Stimulated activated CD4-positive, alpha-beta T cell treated with anti-CD3 and anti-CD28 coated beads, Interleukin-4, amount 100 ng/mL, for 24 hours (primary cell): ENCODE measurements around the gene NPTN.

Experiments
- DNase-seq: peaks from one replicate; pipeline ENCODE4 v3.0.0-alpha.2; 2020

NPTN gene

DNA sequence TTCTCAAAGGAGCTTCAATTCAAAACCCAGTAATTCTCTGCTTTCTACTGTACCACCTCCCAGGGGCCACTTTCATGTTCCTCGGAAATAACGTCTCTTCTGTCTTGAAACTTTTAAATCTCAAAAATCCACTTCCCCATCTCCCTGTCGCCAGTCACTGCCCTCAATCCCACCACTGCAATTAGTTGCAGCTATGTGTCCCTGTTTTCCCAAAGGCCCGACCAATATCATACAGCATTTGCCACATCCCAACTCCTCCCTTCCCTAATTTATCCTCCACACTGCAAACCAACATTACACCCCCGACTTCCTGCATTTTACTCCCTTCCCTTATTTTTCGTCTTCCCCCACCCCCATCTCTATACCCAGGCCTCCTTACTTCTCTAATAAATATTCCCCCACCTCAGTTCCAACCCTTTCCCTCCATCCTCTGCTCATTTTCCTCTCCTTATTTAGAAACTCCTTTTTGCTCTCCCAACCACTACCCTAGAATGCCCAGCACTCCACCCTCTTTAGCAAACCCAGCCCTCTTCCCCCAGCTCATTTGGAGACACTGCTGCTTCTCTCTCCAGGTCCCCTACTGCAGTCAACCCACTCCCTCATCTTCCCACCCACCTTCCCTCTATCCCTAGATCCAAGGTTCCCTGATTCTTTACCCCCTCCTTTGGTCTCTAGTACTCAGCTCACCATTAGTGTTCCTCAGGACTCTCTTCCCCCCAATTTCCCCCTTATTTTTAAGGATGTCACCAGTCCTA is 1.1 kb downstream of the NPTN start:
- DNase-seq = peak; percentile 12

DNA sequence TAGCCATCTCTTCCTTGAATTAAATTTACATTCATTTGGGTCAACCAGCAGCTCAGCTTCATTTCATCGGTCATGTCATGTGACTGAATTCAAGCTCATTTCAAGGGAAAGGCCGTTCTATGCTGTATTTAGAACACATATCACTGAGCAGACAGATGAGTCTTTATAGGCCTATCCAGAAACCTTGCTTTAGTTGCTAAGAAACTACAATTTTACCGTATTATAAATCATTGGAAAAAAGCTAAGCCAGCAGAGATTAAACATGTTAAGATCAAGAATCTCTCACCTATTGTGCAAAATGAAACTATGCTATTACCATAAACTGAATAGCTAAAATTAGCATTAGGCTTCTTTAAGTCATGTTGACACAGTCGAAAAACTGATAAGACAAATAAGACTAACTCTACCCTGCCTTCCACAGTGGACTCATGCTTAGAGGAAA is 2.2 kb downstream of the NPTN start:
- DNase-seq = no peak

DNA sequence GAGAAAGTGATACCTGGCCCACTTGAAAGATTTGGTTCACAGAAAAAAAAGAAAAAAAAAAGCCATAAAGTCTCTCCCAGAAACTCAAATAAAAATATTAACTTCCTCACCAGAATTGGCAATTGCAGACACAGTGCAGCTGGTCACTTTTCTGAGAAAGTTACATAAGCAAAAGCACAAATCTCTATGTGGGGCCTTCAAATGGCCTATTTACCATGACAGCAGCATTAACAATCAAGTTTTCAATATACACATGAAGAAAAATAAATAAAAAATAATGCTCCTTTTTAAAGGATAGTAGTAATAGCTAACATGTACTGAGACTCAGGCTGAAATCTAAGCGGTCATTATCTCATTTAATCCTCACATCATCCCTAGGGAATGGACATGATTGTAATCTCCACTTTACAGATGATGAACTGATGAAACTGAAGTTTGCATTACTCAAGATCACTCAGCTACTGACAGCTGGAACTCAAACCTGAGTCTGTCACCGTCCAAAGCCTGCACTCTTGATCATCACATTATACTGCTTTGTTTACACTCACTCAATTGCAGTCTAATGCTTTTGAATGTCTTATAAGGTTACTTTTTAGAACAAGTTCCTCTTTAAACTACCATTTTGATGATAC is 3.3 kb downstream of the NPTN start:
- DNase-seq = no peak

DNA sequence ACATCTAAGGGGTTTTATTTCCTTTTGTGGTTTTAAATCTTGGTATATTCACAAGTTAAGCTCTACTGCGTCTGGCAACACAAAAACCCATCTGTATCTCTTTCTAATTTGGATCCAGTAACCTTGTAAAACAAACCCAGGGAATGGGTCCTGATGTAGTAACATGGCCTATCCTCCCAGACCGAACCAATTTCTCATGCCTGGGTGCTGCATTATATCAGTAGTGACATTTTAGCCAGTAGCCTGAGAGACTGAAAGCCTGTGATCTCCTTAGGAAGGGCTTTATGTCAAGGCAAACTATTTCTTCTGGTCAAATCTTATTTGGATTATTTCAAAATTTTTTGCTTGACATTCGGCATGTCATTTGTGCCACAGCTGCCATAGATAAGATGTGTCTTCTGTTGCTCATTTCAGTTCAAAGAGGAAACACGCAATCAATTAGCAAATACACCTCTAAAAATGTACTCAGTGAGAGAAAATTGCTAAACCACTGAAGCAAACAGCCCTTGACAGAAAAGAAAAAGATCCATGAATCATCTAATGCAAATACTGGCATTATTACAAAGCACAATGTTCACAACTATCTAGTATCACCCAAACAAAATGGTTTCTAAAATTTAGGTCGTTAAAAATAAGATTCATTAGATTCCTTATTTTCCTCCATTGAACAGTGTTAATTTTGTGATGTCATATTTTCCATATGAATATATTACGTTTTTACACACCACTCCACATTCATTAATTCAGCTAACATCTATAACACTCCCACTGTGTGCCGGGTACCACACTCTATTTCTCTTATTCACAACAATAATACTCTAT is 4.0 kb downstream of the NPTN start:
- no peak for DNase-seq

DNA sequence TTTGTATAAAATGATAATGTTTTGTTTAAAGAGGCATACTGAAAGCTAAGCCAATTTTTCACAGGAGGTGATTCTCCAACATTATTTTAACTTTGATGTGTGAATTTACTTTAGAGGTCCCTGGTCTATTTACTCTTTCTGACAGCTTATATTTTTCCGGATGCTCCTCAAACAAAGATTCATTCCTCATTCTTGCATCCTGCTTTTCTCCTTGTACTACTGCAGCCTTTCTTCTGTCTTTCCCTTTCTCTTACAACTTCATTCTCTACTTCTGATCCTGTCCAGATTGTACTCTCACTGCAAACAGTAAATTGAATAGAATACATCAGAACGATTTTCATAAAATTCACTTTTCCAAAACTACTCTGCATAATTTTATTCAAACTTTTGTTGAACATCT is 5.1 kb downstream of the NPTN start:
- no peak for DNase-seq

DNA sequence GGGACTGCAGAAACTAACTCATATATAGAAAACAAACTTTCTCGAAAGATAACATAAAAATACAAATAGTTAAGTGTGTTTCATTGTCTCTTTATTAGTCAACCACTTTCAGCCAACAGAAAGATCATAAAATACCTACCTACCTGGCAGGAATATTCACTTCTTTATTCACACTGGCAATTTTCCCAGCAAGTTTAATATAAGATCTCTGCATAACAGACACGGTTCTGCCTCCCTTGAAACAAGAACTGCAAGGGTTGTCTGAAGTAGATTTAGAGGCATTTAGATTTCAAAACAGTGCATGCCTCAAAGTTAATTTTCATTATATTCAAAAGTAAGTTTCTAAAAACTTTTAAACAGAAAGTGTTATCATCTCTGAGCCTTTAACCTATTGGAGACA is 7.1 kb downstream of the NPTN start:
- no peak for DNase-seq

DNA sequence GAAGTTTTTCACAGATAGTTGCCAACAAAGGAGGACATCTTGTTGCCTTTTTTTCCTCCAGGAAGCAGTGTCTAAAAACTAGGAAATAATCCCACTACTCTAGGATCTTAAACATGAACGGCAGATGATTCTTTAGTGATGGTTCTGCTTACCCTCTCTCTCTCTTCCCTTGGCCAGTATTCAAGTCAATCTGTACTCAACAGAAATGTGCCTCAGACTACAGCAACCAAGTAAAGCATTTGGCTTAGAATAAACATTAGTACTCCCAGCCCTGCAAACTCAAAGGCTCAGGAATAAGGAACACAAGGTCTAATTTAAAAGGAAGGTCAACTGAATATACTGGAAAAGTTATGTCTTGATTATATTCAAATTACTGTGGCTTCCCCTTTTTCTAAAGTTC is 8.7 kb downstream of the NPTN start:
- DNase-seq = no peak

DNA sequence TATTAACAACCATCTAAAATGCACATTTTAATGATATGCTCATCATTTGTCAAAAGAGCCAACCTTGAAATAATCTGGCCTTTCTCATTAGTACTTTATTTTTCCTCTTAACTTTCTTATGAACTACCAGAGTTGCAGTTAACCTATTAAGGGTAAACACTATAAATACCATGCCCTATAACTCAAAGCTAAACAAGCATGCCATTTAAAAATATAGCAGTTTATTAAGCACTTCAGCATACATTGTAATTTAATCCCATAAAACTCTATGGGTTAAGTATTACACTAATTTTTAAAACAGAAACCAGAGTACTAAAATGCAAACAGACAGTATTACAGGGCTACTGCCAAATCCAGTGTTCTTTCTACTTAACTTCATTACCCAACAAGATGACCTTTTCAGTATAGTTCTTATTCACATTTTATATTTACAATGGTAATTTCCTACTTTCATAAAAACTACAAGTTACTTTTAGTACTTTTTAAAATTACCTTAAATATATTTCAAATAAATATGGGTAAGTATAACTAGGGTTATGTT is 11.8 kb downstream of the NPTN start:
- DNase-seq = no peak

DNA sequence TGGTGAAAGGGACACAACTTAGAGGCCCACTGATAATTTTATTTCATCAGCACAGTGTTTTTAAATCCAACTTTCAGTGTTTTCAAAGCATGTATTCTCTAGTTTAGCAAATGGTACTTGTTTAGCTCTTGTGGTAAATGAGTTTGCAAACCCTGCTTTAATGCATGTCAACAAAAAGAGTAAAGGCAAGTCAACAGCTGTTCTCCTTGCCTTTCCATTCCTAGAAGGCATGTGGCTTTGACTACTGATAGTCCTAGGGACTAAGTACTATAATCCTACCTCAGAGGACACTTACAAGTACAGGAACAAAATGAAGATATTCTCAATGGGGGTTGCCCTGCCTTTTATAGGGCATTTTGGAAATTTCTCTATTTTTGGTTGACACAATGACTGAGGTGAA is 13.1 kb downstream of the NPTN start:
- DNase-seq = no peak

DNA sequence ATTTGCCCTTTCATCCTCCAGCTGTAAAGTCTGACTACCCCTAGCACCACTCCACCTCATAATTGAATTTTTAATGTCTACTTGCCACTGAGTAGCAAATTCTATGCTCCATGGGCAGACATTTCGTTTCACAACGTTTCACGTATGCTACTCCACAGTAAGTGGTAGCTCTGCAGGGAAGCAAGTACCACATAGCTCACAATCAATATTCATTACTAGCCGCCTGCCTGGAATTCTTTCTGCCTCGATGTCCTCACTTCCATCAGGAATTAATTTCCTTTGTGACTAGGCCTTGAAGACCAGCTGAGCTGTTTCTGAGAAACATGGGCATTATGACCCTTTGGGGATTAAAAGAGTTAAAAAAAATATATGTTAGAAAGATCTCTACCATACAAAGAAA is 15.3 kb downstream of the NPTN start:
- no peak for DNase-seq

DNA sequence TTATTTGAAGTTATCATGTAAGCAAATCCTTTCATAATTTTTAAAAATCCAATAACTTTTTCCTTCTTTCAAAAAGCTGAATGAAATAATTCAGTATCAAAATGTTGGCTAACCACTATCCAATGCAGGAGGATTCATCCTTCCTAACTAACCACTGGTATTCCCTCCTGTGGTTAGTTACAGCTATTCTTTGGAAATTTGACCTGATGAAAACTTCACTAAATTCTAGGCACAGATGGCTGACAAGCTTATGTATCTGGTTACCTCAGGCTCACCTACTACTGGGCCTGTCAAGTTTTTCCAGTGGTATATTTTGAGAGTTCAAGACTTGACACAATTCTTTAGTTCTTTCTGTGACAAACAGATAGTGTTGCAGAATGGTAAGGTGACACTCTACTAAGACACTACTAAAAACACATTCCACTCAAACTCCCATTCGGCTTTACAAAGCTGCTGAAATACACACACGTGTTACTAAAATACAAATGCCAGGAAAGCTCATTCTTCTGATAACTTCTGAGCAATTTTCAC is 15.8 kb downstream of the NPTN start:
- no peak for DNase-seq

DNA sequence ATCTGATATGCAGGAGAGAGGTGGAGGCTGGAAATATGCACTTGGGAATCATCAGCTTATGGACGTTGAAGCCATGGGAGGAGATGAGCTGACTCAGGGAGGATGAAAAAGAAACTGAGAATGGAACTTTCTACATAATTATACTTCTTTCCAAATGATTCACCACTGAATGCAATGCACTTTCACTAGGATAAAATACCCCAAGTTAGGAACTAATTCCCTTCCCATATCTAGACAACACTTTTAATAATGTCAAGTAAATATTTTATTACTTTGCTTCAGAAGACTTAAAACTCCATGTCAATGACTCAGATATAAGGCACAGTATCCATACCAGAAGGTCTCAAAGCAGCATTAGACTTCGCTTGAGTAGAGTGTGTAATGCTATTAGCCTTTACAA is 24.2 kb downstream of the NPTN start:
- no peak for DNase-seq

DNA sequence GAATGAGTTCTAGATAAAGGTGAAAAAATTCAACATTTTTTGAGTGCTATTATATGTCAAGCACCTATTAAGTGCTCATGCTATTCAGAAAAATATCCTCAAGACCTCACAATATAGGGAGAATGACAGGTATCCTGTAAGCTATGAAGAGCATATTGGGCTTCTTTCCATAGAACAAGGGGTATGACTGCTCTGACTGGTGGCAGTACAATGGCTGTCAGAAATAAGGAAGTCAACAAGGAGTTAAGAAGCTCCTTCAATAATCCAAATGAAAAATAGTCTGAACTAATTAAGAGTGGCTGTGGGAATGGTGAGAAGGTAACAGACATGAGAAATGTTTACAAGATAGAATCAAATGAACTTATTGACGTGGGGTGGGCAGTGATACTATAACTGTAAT is 24.7 kb downstream of the NPTN start:
- DNase-seq = no peak

DNA sequence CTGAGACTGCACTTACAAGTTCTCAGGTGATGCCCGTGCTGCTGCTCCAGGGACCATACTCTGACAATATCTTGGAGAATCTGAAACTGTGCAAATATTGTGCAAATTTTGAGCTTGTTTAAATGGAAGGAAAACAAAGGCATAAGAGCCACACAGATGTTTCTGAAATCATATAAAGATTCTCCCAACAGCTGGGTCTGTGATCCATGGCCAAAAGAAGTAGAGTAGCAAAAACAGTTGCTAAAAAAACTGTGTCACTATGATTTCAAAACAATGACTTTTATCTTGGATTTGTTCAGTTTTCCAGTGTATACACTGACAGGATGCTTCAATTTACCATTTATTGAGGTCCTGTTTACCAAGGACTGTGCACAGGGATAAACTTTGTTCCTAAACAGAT is 25.3 kb downstream of the NPTN start:
- no peak for DNase-seq

DNA sequence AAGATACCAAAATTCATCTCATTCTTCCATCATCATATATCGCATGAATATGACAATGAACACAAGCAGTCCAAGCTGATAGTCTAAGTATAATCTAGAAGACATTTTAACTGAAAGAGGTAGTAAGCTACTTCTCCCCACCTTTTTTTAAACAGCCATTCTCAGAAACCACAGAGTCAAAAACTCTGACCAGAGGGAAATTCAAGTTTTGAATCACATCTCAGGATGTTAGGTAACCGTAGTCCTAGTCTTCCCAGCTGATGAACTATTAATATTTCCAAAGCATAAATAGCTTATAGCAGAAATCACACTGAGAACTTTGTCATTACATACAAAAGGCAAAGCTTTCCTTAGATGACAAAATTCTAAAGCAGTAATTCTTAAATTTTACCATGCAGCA is 25.8 kb downstream of the NPTN start:
- no peak for DNase-seq

DNA sequence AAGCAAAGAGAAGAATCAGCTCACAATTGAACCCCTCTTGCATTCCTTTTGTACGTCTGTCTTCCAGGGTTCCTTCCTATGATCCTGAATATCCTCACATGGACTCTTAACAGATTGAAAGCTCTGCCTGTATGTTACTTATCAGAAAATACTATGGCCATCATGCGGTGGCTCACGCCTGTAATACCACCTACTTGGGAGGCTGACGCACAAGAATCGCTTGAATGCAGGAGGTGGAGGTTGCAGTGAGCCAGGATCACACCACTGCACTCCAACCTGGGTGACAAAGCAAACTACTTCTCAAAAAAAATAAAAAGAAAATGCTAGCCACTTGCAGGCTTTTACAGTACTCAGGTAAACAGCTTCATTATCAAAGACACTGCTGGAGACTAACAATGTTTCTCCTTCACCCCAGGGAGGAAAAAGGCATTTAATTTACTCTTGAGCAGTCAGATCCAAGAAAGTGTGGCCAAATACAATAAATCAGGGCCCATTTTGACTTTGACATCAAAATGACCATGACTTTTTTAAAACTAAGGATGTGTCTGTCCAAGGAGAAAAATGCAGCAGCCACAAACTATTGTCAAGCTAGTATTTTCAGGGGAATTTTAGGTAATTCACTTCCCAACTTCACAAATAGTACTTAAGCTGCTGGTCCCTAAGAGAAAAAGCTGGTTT is 27.3 kb downstream of the NPTN start:
- no peak for DNase-seq

DNA sequence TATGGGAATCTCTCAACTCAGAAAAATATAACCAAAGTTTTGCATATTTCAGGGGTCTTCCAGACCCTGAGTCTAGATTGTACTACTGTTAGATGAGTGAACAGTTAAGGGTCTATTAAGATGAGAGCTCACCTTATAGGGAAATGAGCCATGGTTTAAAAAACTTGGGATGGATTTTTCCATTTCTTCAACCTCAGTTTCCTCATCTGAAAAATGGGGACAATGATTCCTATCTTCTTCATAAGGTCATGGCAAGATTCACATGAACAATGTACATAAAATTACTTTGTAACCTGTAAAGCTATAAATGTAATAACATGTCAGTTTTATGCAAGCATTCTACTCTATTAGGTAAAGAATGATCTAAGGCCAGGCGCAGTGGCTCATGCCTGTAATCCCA is 28.7 kb downstream of the NPTN start:
- DNase-seq = no peak

DNA sequence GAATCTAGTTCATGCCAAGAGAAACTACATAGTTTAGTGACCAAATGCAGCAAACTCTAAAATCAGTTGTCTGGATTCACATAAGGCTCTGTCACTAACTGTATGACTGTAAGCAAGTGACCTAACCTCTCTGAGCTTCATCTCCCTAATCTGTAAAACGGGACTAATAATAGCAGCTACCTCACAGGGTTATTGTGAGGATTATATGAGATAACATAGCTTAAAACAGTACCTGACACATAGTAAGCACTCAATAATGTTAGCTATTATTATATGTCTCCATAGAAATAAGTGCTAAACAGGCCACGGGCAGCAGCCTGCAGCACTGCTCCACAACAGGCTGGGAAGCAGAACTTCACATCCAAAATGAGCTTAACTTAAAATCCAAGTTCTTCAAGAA is 30.2 kb downstream of the NPTN start:
- DNase-seq = no peak

DNA sequence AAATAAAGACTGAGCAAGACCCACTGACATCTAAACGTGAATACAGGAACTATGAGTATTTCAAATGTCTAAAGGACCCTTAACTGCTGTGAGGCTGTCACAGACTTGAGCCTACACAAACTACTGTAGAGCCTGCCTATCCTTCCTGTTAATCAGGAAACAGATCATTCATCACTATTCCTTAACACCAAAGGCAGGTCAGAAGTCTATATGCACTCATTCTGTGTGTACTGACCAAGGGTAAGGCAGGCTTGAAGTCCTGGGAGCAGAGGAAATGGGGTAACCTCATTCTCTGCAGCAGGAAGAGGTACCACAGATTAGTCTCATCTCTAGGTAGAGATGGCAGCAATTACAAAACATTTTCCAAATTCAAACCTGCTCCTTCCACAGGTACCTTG is 30.7 kb downstream of the NPTN start:
- DNase-seq = no peak

DNA sequence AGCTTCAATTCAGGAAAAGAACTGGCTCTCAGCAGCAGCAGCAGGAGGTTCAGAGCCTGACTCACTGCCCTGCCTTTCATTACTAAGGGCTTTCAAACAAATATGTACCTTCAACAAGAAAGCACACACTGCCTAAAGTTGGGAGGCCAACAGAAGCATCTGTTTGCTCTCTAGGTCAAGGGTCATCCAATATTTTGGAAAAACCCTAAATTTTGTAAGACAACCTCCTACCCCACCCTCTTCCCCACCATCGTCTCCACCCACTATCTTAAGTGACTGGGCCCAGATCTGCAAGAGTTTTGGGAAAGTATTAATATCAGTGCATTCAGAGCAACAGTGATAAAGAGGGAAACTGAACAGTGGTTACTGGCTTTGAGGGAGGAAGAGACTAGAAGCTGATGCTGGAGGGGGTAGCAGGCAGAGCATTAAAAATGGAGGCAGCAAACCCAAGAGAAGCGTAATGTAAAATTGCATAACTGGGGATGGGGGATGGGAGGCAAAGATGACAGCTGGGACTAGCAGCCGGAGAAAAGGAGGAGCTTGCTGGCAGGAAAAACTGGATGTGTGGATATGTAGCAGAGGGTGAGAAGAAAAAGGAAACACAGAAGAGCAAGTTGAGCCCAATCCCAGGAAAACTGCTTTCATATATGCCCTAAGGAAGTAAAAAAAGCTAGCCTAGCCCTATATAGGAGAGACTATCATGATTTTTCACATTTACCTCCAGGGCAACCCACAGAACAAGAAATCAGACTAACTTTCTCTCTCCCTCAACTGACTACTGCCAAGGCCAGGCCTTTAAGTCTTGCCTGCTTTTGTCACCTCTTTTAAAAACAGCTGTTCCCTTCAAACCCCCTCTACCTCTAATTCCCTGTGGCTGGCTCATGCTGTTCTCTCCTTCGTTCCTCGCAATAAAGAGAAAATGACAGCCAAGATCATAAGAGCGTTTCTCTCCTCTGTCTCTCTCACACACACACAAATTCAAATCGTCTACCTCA is 31.4 kb downstream of the NPTN start:
- no peak for DNase-seq
